HG03442 (cell line): ENCODE results near the gene TMEM253.

Source experiments
- ATAC-seq: cut with Tn5 transposase; IDR thresholded peaks from one replicate; pipeline ENCODE4 v1.9.1; 2021; ENCODE audit warnings: mild to moderate bottlenecking, moderate library complexity; ENCODE audit not compliant: unreplicated experiment

The TMEM253 gene

GRCh38 chr14:21100931-21101330, at the start of gene TMEM253:
Gene TMEM253, plus strand, starts transcription at chr14:21101066. Its CDS starts 278 bp downstream, at chr14:21101344.
- no peak for ATAC-seq

- no peak for ATAC-seq
These were observed 47.4 kb upstream of the TMEM253 start for GRCh38 chr14:21053184-21054122.

- no peak for ATAC-seq
These were observed 46.6 kb upstream of the TMEM253 start for GRCh38 chr14:21054123-21054767.

- no peak for ATAC-seq
These were observed 46.1 kb upstream of the TMEM253 start for GRCh38 chr14:21054768-21055145.

- ATAC-seq = no peak
These were observed 45.3 kb upstream of the TMEM253 start for GRCh38 chr14:21055432-21056117.

- no peak for ATAC-seq
These were observed 44.2 kb upstream of the TMEM253 start for GRCh38 chr14:21056520-21057163.

GRCh38 chr14:21057803-21058675, 42.8 kb upstream of the TMEM253 start, which contains the start of gene RNASE8:
Gene RNASE8, plus strand, starts transcription at chr14:21057822. Its CDS starts 71 bp downstream, at chr14:21057893.
- no peak for ATAC-seq

GRCh38 chr14:21058903-21059302, 42.0 kb upstream of the TMEM253 start:
- no peak for ATAC-seq

GRCh38 chr14:21059842-21060613, 40.8 kb upstream of the TMEM253 start:
- ATAC-seq = no peak

GRCh38 chr14:21060614-21061346, 40.1 kb upstream of the TMEM253 start:
- no peak for ATAC-seq

- no peak for ATAC-seq
These were observed 39.6 kb upstream of the TMEM253 start for GRCh38 chr14:21061347-21061668.

- no peak for ATAC-seq
These were observed 37.4 kb upstream of the TMEM253 start for GRCh38 chr14:21063479-21063878.

- ATAC-seq = no peak
These were observed 33.9 kb upstream of the TMEM253 start for GRCh38 chr14:21066882-21067502.

- no peak for ATAC-seq
These were observed 32.1 kb upstream of the TMEM253 start for GRCh38 chr14:21068521-21069387.

GRCh38 chr14:21069388-21070082, 31.3 kb upstream of the TMEM253 start:
- ATAC-seq = no peak

GRCh38 chr14:21070083-21070609, 30.7 kb upstream of the TMEM253 start, which contains the start of gene ARHGEF40:
Gene ARHGEF40, plus strand, starts transcription at chr14:21070304. Its CDS starts 93 bp downstream, at chr14:21070397.
- ATAC-seq = no peak
